DMS114 treated with DMSO at 0.1 percent for 48 hours (cell line): ENCODE measurements around the gene MED12L.
"Not testable (repeated sequence)": the region's sequence is repeated elsewhere in the genome, so short reads cannot be mapped to it uniquely, and the experiment has no call there.

Source experiments
- DNase-seq: peaks from one replicate; lab custom pipeline; 2025; ENCODE audit not compliant: unreplicated experiment; lab: John Stamatoyannopoulos, UW

The MED12L gene, protein sequence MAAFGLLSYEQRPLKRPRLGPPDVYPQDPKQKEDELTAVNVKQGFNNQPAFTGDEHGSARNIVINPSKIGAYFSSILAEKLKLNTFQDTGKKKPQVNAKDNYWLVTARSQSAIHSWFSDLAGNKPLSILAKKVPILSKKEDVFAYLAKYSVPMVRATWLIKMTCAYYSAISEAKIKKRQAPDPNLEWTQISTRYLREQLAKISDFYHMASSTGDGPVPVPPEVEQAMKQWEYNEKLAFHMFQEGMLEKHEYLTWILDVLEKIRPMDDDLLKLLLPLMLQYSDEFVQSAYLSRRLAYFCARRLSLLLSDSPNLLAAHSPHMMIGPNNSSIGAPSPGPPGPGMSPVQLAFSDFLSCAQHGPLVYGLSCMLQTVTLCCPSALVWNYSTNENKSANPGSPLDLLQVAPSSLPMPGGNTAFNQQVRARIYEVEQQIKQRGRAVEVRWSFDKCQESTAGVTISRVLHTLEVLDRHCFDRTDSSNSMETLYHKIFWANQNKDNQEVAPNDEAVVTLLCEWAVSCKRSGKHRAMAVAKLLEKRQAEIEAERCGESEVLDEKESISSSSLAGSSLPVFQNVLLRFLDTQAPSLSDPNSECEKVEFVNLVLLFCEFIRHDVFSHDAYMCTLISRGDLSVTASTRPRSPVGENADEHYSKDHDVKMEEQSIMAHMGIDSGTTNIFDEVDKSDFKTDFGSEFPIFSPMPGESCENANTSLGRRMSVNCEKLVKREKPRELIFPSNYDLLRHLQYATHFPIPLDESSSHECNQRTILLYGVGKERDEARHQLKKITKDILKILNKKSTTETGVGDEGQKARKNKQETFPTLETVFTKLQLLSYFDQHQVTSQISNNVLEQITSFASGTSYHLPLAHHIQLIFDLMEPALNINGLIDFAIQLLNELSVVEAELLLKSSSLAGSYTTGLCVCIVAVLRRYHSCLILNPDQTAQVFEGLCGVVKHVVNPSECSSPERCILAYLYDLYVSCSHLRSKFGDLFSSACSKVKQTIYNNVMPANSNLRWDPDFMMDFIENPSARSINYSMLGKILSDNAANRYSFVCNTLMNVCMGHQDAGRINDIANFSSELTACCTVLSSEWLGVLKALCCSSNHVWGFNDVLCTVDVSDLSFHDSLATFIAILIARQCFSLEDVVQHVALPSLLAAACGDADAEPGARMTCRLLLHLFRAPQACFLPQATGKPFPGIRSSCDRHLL (N-terminal part only)

DNA sequence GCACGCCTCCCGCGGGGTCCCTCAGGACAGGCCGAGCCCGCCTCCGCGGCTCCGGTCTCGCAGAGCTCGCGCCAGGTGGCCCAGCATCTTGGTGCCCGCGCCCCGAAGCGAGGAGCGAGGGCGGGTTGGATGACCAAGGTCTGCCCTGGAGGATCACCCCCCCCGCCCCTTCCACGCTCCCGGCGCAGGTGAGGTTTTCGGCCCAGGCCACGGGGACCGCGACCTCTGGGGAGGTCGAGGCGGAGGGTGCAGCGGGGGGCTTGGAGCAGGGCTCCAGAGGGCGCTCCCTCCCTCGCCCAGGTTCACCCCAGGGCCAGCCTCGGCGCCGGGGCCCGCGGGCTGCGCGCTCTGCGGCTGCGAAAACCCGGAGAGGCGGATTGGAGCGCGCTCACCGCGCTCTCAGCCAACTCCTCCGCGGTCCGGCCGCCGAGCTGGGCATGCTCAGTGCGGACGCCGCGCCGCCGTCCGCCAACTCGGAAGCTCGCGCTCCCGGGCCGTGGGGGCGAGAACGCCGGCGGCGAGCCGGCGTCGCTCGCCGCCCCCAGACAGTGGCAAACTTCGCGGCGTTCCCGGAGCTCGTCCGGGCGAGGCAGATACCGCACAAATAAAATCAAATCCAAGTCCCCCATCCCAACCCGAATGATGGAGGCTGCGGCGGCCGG is at the start of gene MED12L:
Gene MED12L, plus strand, starts transcription at position 438 of the 662 bp plus-strand sequence. CDS start 1,263 bp downstream, outside the sequence.
- DNase-seq = peak; percentile 35

DNA sequence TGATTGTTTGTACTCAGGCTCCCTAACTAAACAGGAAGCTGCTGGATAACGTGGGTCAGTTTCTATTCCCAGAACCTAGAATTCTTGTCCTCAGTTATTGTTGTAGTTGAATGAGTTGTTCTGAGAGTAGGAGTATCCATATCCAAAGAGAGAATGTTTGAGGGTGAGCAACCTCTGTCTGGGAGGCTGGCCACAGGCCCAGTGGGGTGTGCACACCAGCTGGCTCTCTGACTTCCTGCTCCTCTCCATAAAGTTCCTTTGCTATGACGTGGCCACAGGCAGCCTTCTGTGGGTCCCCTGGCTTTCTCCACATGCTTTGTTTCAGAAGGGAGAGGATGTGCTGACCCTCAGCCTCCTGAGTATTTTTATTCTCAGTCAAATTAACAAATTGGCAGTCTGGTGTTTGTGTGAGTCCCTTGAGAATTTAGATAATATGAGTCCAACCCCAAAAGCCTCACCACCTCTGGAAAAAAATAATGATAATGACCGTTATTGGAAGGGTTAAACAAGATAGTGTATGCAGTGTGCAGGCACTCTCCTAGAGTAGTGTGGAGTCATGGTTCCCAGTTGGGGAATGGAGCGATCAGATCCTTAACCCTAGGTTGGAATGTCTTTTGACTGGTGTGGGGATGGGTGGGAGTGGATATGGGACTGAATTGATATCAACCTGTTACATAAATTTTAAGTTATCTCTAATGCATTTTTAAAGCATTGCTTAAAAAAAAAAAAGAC is 47.6 kb upstream of the MED12L start:
- no peak for DNase-seq

DNA sequence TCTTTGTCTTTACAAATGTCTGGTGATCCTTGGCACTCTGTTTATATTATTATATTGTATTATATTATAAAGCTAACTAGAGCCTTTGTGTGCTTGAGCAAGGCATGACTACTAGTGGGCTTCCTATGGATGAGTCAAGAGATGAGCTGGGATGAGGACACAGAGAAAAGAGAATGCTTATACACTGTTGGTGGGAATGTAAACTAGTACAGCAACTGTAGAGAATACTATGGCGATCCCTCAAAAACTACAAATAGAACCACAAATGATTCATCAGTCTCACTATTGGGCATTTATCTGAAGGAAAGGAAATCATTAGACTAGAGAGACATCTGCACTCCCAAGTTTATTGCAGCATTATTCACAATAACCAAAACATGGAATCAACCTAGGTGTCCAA is 40.8 kb upstream of the MED12L start:
- no peak for DNase-seq

DNA sequence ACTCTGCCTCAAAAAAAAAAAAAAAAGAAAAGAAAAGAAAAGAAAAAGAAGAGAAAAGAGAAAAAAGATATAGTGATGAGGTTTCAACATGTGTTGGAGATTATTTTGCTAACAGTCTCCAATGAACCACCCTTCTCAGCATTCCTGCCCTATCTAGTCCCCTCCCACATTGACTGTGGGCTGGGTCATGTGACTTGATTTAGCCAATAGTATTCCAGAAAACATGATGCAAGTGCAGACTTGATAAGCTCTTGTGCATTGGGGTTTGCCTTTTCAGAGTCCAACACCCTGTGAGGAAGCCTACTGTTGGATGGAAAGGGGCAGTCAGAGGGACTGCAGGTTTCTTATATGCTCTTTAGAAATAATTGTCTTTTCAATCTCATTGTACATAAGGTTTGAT is 37.8 kb upstream of the MED12L start:
- DNase-seq = no peak

DNA sequence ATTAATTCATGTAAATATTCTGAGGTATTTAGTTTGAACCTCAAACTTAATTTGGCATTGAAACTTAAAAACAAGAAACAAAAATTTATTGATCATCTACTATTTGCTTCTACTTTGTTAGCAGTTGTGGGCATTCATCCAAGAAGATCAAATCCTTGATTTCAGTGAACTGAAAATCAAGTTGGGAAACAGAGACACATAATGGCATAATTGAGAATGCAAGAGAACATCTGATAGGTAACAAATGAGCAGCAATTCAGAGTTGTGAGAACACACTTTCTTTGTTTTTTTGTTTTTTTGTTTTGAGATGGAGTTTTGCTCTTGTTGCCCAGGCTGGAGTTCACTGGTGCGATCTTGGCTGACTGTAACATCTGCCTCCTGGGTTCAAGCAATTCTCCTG is 33.9 kb upstream of the MED12L start:
- no peak for DNase-seq

DNA sequence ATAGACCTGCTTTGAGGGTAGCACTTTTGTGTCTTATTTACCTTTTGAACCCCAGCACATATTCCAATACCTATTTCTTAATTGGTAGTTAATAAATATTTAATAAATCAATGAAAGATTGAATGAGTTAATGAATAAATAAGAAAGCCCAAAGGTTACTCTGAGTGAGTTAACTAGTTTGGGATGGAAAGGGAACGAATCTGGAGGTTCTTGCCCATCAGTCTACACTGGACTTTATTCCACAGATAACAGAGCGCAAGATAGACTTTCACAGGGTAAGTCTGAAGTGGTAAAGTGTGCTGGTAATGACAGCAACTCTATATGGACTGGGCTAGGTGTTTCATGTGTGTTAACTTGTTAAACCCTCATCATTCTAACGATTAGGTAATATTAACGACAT is 33.1 kb upstream of the MED12L start:
- DNase-seq = no peak

DNA sequence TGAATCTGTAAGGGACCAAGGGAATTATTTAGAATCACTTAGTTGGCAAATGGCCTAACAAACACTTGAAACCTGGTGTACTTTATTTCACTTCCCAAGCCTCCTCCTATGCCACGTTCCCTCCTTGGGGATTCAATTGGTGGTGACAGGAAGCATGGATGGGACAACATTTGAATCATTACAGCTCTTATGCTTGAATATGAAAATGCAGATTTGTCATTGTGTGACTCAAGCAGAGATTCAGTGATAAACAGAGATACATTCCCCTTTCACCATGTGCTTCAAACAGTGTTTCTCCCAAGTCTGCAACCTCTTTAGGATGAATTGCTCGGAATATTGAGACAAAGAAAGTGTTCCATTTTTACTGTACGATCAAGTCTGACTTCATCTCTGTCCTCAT is 32.7 kb upstream of the MED12L start:
- DNase-seq = no peak

DNA sequence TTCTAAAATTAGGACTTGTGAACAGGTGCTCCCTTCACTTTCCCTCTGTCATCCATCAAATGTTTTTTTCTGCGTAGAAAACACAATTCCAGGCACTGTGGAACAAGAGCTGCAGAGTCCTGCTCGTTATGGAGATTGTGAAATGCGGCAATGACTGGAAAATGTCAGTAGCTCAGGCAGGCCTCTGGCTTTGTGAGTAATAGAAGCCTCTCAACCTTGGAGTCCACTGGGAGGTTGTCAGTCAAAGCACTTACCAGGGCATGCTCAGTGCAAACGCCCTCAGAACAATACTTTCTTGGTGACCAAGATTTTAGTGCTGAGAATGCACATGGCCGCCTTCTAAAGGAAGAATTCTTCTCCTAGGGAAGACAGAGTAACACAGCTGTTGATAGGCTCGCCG is 26.7 kb upstream of the MED12L start:
- DNase-seq = no peak

DNA sequence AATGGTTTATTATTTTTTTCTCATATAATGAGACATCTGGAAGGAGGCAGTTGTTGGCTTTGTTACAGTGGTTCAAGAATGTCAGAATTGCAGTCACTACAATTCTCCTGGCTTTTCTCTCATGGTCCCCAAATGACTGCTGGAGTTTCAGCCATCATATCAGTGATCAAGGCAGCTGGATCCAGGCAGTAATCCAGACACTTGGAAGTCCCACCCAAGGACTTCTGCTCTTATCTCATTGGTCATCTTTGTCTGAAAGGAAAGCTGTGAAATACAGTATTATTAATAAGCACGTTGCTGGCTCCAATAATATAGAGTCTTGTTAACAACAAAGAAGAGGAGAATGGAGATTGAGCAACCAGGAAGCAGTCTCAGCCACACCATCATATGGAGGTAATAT is 22.9 kb upstream of the MED12L start:
- DNase-seq = no peak

DNA sequence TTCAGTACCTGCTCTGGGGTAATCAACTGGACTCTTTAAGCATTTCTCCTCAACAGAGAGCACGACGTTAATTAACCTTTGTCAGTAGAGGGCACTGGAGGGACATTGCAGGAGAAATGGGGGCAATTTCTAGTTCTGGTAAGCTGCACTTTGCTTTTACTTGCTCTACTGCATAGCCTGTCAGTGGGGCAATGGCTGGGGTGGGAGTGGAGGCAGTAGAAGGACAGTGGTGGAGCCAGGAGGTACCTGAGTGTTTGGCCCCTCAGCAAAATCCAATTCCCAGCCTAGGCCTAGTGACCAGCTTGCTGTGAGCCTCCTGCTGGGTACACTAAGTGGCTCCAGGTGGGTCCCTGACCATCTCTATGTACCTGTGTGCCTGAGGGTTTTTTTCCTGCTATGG is 18.3 kb upstream of the MED12L start:
- no peak for DNase-seq

DNA sequence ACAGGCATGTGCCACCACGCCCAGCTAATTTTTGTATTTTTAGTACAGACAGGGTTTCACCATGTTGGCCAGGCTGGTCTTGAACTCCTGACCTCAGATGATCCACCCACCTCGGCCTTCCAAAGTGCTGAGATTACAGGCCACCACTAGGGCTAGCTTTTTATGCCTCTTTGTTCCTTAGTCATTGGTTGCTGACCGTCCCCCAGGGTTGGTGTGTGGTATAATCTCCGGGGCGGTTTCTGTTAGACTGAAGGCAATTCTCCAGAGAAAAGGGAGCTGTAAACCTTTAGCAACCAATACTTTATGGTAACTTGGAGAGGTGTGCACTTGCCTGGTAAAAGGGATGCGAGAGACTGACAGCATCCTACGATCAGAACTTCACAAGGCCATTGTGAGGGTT is 12.6 kb upstream of the MED12L start:
- not testable (repeated sequence) for DNase-seq

DNA sequence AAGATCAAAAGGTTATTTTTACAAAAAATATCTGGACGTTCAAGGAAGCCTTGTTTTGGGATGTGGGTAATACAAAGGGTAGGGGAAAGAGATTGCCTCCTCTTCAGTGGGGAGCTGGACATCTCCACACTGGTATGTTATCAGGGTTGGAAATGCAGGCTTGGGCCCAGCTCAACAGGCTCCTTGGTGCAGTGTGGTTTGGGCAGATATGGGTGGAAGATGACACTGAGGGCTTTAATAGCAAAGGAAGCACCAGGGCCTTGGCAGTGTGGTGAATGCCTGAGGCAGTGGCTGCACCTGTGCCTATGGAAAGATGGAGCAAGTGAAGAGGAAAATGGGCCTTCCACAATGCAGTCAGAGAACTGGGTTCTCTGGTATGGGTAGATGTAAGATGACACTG is 11.2 kb upstream of the MED12L start:
- DNase-seq = no peak

DNA sequence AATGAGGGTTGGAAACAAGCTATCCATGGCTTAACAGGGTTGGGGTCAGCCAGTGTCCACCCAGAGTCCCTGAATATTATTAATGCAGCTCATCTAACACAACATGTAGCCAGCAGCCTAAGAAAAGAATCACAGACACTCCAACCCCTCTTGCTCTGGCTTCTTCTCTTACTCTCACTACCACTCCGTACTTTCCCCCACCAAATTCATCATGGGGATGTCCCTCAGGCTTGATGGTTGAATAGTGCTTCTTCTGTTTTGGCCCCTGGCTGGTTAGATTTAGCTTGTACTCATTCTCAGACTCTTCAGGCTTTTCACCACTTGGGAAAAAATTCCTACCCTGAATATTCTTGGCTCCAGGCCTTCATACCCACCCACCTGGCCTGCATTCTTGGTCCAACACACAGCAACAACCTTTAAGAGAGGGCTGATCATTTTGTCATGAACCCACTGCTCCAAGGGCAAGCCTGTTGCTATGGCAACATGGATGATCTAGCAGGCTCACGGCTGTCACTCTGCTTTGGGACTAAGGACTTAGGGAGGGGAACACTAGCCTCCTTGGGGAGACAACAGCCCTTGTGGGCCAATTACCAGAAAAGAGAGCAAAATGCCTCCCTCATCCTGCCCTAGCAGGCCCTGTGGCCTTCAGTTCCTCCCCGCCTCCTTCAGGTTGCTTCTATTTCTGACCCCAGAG is 9.4 kb upstream of the MED12L start:
- DNase-seq = no peak

DNA sequence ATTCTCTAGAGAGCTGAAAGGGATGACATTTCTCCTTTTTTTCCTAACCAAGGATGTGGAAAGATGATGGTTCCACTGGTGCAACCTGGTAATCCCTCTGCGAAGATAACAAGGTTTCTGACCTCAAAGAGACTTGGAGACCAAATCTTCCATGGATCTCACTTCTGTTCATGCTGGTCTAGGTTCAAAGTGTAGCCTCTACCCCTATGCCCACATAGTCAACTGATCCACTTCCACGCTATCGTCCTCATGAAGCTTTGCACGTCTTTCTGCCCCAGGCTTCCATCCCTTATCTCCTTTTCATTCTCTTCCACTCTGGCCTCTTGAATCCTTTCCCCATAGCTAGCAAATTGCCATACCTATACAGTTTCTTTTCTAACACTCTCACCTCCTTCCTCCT is 8.8 kb upstream of the MED12L start:
- no peak for DNase-seq

DNA sequence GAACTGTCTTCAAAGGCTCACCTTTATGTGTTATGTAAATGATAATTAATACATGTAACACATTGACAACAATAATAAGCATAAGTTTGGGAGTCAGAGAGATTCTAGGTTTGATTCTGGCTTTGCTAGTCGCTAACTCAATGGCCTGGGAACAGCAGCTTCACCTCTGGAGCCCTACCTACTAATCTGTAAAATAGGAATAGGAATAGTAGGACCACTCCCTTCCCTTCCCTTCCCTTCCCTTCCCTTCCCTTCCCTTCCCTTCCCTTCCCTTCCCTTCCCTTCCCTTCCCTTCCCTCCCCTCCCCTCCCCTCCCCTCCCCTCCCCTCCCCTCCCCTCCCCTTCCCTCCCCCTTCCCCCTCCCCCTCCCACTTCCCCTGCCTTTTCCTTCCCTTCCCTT is 4.4 kb upstream of the MED12L start:
- not testable (repeated sequence) for DNase-seq

DNA sequence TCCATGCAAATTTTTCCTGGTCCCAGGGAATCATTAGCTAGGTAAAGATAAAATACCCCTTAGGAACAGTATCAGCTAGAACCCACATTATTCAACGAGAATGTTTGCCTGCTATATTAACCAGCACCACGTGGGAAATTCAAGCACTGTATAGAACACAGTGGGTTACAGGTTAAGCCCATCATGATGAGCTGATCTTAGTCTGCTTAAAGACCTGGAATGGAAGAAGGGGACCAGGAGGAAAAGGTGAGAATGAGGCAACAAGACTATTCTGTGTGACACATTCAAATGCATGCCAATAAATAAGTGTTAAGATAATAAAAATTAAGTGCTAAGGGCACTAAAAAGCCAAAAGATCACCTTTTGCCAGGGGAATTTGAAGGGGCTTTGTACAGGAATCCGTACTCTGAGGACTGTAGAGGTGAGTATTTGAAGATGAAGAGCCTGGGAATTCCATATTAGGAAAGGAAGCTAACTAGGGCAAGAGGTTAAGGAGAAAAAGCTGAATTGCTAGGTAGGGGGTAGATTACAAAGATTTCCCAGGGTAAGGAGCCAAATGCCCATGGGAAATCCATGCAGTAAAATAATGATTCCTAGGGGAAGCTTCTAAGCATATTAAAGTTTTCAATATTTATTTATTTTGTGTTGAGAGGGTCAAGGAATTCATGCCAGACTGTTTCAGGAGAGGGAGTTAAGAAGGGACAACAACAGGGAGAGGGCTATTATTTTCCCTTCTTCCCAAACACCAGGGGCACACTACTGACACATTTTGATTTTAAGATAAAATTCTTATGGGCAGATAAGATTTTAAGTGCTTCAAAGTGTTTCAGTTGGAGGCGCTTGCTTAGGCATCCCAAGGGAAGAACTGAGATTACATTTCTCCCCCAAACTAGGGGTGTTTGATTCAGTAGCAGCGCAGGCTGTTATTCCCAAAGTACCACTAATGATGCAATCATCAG is 2.3 kb upstream of the MED12L start:
- no peak for DNase-seq

DNA sequence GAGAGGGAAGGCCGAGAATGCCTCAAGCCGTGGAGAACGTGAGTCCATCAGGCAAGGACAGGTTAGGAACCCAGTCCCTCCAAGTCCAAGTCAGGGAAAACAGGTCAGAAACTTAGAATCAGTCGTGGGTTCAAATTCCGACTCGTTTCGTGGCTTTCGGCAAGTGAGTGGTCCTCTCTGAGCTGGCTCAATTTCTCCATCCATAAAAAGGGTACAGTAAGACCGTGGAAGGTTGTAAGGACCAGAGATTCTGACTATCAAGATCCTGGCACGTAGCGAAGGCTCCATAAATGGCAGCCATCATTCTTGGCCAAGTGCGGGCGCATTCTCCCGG is 604 bp upstream of the MED12L start:
- no peak for DNase-seq

DNA sequence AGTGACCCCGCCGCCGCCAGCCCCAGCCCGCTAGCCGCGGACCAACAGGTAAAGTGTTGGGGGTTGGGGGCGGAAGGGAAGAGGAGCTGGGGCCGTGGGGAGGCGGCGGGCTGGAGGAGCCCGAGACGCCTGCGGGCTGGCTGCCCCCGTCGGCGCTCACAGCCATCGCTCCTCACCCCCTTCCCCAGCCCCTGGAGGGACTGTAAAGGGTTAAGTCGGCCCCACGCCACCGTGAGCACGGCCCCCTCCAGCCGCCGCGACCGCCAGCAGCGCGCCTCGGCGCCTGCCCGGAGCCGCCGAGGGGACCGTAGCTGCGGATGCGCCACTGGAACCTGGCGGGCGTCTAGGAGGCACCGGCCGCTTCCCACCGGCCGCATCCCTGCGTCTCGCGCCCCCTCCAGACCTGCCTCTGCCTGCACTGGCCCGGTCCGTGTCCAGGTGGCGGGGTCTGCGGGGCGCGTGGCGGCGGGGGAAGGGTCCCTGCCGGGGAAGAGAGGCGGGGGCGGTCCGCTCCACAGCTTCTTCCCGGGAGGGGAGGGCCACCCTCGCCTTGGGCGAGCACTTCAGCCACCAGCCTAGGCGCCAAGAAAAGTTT is 522 bp downstream of the MED12L start:
- DNase-seq = no peak
